ENCODE results near the gene TNIP1.

Gene TNIP1

GRCh38 chr5:151104795-151105194 is 24.0 kb upstream of the TNIP1 start:
- DNase-seq = no peak

GRCh38 chr5:151101746-151102145 is 20.9 kb upstream of the TNIP1 start:
- DNase-seq = no peak

GRCh38 chr5:151101151-151101550 is 20.3 kb upstream of the TNIP1 start:
- no peak for DNase-seq

GRCh38 chr5:151100681-151101080 is 19.8 kb upstream of the TNIP1 start:
- DNase-seq = no peak

- DNase-seq = no peak
Observed at GRCh38 chr5:151098768-151099121, 17.9 kb upstream of the TNIP1 start.

GRCh38 chr5:151097820-151098767 is 17.3 kb upstream of the TNIP1 start:
- no peak for DNase-seq

- no peak for DNase-seq
Observed at GRCh38 chr5:151097061-151097460, 16.2 kb upstream of the TNIP1 start.

GRCh38 chr5:151096001-151096373 is 15.2 kb upstream of the TNIP1 start:
- DNase-seq = no peak

- no peak for DNase-seq
Observed at GRCh38 chr5:151095341-151096000, 14.6 kb upstream of the TNIP1 start.

GRCh38 chr5:151094852-151095245 is 14.0 kb upstream of the TNIP1 start:
- DNase-seq = no peak

GRCh38 chr5:151094030-151094851 is 13.4 kb upstream of the TNIP1 start:
- peak; percentile 12 for DNase-seq

GRCh38 chr5:151093476-151093889 is 12.6 kb upstream of the TNIP1 start:
- no peak for DNase-seq

GRCh38 chr5:151092762-151093161 is 11.9 kb upstream of the TNIP1 start:
- DNase-seq = peak; percentile 20

GRCh38 chr5:151089726-151090125 is 8.9 kb upstream of the TNIP1 start:
- DNase-seq = no peak

GRCh38 chr5:151088986-151089385 is 8.2 kb upstream of the TNIP1 start:
- no peak for DNase-seq

GRCh38 chr5:151087486-151087885 is 6.7 kb upstream of the TNIP1 start:
- no peak for DNase-seq

GRCh38 chr5:151086905-151087360 is 6.1 kb upstream of the TNIP1 start:
- DNase-seq = peak; percentile 18

- DNase-seq = no peak
Observed at GRCh38 chr5:151086192-151086869, 5.5 kb upstream of the TNIP1 start.

GRCh38 chr5:151085517-151086041 is 4.7 kb upstream of the TNIP1 start:
- no peak for DNase-seq

GRCh38 chr5:151084363-151084762 is 3.5 kb upstream of the TNIP1 start:
- no peak for DNase-seq

- peak; percentile 33 for DNase-seq
Observed at GRCh38 chr5:151083081-151083676, 2.3 kb upstream of the TNIP1 start.

- DNase-seq = no peak
Observed at GRCh38 chr5:151082282-151082902, 1.6 kb upstream of the TNIP1 start.

Data from NK-92 treated with Interleukin-12 subunit alpha and Interleukin-12 subunit beta, amount 100 ng/mL, for 24 hours (cell line).